RPMI7951 (cell line): ENCODE results near the gene SHISAL2A. TPM values are rescaled to one million over a fixed set of nuclear protein-coding genes. Genes with fewer than 3 reads are reported as not detected.

Source experiments
- DNase-seq: peaks from one replicate; pipeline ENCODE4 v3.0.0-alpha.2; 2012; ENCODE audit warnings: low read depth
- total RNA-seq: library from RNA; depleted of rRNA; stranded (reverse); fragments of >200 nt; shearing (Covaris generic); gene quantifications from 2 replicates; pipeline ENCODE4 v1.2.3, GENCODE V29; 2014

Gene SHISAL2A
- total RNA-seq, 1 experiment from 2014 or later: not detected

DNA sequence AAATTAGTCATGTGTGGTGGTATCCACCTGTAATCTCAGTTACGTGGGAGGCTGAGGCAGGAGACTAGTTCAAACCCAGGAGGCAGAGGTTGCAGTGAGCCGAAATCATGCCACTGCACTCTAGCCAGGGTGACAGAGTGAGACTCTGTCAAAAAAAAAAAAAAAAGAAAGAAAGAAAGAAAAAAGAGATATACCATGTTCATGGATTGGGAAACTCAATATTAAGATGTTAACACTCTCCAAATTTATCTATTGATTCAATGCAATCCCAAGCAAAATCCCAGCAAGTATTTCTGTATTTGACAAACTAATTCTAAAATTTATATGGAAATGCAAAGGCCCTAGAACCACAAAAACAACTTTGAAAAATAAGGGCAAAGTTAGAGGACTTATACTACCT is 11.0 kb upstream of the SHISAL2A start:
- DNase-seq: no peak

DNA sequence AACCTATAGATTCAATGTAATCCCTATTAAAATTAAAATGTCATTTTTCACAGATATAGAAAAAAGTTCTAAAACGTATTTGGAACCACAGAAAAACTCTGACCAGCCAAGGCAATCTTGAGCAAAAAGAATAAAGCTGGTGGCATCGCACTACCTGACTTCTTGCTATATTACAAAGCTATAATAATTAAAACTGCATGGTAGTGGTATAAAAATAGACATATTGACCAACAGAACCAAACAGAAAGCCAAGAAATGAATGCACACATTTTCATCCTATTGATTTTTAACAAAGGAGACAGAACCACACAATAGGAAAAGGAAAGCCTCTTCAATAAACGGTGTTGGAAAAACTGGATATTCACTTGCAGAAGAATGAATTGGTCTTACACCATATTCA is 9.2 kb upstream of the SHISAL2A start:
- DNase-seq: no peak

DNA sequence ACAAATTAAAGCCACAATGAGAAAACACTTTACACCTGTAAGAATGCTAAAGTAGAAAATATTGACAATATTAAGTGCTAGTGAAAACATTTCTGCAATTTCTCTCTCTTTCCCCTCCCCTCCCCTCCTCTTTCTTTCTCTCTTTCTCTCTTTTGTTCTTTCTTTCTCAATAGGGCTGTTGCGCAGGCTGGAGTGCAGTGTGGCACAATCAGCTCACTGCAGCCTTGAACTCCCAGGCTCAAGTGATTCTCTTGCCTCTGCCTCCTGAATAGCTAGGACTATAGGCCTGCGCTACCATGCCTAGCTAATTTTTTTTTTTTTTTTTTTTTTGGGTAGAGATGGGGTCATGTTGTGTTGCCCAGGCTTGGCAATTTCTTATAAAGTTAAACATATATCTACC is 5.9 kb upstream of the SHISAL2A start:
- DNase-seq: no peak

DNA sequence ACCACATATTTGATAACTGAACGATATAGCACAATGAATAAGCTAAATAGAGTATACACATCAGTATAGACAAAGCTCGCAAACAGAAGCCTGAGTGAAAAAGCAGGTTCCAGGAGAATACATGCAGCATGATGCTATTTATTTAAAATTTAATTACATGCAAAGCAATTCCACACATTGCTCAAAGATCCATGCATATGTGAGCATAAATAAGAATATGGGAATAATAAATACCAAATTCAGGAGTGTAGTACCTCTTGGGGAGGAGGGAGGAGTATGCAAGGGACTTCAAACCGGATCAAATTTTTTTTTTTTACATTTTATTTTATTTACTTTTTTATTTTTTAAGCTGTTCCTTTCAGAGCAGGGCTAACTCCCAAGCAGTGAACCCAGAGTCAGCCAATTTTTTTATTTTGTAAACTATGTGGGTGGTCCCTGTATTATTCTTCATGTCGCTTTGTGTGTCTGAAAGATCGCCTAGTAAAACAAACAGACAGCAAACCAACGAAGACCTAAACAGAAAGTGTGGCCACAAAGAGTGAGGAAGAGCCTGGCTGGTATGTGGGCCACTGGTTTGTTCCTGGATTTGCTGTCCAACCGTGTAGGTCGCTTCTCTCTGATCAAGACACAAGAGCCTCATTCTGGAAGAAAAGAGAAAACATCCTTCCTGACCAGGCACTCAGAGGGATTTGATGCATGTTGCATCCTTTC is 4.2 kb upstream of the SHISAL2A start:
- DNase-seq: no peak

DNA sequence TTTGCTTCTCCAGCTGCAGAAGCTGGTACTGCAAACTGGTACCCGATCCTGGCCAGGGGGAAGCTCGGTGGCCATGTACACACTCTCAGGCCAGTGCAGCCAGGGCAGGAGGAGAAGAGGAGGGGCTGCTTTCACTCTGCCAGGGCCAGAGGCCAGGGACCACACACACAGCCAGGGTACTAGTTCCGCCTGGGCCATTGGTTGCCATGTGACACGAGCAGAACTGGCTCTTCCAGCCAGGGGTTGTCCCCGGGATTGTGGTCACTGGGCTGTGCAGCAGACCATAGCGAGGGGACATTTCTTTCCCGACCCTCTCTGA is 3.7 kb upstream of the SHISAL2A start:
- DNase-seq: no peak

DNA sequence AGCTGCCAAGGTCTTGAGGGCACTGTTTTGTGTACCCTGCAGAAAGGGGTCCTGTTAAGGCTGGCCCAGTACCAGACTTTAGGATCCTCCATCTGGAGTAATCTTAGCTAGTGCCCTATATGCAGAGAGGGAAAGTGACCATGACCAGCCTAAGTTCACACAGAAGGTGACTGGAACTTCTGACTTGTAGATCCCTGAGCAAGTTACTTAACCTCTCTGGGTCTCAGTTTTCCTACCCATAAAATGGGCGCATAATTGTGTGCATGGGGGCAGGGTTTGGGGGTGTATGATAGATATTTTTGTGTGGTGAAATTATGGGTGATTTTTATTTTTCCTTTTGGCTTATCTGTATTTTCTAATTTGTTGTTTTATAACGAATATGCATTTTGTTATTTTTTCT is 3.3 kb upstream of the SHISAL2A start:
- no peak for DNase-seq

DNA sequence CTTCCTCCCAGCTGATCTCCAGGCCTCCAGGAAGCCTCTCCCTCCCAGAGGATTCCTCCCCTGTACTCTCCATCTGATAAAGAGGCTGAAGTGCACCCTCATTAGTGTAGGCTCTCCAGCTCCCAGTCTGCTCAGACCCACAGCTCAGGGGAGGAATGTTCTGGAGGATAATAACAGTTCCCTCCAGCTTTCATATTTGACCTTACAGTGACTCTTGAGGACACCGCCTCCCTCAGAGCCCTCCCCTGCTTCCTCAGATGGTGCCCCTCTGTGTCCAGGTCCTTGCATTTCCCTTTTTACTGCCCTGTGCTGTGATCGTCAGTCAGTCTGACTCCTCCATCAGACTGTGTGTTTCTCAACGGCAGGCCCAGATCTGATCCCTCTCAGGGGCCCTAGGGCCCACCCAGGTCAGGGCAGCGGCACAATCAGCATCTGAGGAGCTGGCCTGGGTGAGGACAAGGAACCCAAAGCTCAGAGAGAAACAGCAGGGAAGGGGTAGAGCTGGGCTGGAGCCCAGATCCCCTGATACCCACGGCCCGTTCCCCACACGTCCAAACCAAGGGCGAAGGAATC is 1.1 kb upstream of the SHISAL2A start:
- no peak for DNase-seq

DNA sequence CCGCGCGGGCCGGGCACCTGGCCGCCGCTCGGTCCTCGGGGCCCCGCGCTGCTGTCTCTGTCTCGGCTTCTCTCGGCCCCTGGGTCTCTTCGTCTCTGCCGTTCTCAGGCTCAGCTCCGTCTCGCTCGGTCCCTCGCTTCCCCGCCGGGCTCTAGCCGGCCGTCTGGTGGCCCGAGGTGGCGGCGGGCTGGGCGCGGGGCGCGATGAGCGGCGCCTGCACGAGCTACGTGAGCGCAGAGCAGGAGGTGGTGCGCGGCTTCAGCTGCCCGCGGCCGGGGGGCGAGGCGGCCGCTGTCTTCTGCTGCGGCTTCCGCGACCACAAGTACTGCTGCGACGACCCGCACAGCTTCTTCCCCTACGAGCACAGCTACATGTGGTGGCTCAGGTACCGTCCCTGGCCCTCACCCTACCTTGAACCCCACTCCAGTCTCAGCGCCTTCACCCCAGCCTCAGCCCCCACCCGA is 355 bp downstream of the SHISAL2A start:
- no peak for DNase-seq

DNA sequence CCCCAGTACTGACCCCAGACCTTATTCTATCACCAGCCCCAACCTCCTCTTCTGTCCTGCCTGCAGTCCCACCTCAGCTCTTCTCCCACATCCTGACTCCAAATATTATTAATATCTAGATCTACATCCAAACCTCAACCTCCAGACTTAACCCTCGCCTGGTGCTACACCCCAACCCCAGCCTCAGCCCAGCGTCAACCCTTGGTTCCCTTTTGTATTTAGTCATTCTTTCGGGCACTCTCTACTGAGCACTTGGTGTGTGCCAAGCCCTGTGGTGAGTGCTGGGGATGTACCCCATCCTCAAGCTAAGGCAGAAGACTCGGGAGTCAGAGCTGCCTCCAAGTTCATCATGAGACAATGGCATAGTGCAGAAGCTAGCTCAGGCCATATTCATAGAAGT is 1.1 kb downstream of the SHISAL2A start:
- DNase-seq: no peak

DNA sequence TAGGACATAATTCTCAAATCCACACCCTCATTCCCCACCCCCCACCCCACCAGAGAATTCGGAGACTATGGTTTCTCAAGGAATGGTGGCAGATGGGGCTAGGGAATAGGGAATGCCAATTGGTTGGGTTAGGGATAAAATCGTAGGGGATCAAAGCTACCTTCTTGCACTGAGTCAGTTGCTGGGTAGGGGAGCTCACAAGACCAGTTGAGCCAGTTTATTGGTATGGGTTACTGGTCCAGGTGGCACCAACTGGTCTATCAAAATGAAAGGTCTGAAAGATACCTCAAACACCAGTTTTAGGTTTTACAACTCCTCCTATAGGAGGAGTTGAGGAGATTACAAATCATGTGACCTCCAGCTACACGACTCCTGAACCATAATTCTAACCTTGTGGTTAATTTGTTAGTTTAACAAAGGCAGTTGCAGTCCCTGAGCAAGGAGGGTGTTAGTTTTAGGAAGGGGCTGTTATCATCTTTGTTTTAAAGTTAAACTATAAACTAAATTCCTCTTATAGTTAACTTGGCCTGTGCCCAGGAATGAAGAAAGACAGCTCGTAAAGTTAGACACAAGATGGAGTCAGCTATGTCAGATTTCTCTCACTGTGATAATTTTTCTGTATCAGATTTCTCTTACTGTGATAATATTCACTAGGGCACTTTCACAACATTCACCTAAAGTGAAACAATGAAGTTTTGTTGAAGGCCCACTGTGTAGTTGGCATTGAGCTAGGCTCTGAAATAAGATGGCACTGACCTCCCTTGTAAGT is 2.5 kb downstream of the SHISAL2A start:
- no peak for DNase-seq

DNA sequence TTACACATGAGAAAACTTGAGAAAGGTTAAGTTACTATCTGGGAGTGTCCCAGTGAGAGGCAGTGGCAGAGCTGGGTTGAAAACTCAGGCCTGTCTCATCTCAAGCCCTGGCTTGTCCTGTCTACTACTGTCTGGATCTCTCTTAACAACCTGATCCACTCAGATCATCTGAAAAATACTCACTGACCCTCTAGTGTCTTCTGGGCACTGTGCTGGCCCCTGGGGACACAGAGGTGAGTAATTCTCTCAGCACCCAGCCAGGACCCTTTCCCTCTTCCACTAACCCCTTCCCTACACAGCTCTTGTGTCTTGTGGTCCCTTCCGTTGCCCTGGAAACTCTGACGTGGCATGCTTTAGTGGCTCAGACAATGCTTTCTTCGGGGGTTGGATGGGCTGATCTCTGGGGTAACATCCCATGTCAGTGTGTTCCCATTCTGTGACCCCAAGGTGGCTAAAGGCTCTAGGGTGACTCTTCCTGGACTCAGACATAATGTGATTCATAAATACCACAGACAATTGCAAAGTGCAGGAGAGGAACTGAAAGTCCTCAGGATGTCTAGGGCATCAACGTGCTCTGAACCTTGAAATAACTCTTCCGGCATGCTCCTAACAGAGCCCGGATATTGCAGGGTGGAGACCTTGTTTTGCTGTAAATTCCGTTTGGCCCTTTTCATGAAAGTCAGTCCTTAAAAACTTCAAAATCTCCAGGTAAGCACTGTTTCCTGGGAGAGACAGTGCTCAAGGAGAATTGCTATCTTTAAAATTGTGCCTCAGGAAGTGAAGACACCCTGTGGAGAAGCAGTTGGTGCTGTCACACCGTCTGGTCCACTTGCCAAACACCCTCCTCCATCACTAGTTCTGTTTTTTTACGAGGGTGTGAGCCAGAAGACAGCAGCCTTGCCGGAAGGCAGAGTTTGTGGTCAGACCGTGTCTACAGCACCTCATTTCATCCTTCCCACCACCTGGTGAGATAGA is 4.0 kb downstream of the SHISAL2A start:
- DNase-seq: peak; percentile 4

DNA sequence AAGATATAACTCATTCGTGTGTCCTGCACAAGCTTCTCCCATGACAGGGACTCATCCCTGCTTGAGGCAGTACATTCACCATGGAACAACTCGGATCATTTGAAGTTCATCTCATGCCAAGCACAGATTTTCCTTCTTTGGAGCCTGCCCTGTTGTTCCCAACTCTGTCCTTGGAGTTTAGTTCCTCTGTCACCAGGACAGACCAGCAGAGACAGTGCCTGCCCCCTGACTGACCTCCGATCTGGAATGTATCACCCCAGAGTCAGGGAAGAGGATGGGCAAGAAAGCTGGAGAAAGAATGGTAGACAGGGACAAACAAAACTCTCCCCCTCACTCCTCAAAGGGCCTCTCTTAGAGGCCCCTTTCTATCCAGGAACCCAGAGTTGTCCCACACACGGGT is 5.0 kb downstream of the SHISAL2A start:
- no peak for DNase-seq

DNA sequence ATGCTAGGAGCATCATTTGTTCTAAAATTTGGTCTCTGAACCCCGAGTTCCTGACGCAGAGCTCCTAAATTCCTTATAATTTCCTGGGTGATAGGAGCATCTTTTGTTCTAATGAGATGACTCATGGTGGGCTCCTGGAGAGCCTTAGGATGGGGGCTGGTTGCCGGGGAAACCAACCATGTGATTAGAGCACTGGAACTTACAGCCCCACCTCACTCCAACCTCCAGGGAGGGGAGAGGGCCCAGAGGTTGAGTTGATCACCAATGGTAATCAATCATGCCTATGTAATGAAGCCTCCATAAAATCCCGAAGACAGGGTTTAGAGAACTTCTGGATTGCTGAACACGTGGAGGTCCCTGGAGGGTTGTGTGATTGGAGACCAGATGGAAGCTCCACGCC is 7.7 kb downstream of the SHISAL2A start:
- no peak for DNase-seq

DNA sequence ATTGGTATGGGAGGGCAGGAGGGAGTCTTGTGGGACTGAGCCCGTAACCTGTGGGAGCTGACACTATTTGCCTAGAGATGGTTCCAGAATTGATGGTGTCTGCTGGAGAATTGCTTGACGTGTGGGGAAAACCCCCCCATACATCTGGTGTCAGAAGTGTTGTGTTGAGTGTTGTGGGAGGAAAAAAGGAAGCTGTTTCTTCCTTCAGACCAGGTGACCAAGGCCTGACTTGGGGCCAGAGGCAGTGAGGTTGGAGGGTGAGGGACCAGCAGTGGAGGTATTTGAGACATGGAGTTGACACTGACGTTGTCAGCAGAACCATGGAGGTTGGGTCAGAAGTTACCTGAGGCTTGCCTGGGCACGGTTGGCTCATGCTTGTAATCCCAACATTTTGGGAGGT is 8.3 kb downstream of the SHISAL2A start:
- DNase-seq: no peak

DNA sequence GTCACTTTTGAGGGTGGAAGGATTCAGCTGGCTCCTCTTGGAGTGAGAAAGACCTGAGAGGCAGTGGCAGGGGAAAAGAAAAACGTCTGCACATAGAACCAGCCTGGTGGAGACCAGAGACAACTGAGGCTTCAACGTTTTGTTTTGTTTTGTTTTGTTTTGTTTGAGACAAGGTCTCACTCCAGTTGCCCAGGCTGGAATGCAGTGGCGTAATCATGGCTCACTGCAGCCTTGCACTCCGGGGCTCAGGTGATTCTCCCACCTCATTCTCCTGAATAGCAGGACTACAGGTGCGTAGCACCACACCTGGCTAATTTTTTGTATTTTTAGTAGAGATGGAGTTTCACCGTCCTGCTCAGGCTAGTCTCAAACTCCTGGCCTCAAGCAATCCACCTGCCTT is 12.3 kb downstream of the SHISAL2A start:
- no peak for DNase-seq

DNA sequence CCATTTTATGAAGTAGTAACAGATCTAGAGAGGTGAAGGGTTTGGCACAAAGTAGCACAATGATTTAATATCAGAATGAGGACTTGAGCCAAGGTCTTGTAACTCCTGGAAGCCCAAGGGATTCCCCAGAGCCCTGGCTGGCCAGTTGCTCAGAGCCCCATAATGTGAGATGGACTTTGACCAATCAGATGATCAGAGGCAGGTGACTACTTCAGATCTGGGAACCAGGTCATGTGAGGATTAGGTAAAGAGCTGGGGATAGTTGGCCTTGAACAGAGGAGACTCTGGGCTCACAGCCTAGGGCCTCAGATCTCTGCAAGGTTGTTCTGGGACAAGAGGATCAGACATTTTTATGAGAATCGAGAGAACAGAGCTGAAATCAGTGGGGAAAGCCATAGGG is 18.9 kb downstream of the SHISAL2A start:
- DNase-seq: no peak

DNA sequence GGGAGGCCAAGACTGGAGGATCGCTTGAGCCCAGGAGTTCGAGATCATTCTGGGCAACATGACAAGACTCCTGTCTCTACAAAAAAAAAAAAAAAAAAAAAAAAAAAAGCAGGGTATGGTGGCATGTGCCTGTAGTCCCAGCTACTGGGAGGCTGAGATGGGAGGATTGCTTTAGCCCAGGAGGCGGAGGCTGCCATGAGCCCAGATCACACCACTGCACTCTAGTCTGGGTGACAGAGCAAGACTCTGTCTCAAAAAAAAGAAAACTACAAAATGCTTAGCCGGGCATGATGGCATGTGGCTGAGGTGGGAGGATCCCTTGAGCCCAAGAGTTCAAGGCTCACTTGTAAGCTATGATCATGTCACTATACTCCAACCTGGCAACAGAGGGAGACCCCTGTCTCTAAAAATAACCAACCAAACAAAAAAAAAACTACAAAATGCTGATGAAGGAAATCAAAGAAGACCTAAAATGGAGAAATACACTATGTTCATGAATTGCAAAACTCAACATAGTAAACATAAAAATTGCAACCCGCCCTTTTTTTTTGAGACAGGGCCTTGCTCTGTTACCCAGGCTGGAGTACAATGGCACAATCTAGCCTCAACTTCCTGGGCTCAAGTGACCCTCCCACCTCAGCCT is 20.4 kb downstream of the SHISAL2A start:
- DNase-seq: no peak

DNA sequence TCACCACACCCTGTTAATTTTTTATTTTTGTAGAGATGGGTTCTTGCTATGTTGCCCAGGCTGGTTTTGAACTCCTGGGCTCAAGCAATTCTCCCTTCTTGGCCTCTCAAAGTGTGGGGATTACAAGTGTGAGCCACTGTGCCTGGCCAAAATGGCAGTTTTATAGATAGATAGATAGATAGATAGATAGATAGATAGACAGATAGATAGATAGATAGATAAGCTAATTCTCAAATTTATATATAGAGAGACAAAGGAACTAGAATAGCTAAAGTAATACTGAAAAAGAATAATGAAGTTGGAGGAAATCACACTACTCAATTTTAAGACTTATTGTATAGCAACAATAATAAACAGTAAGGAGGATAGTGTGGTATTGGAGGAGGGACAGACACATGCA is 21.1 kb downstream of the SHISAL2A start:
- no peak for DNase-seq

DNA sequence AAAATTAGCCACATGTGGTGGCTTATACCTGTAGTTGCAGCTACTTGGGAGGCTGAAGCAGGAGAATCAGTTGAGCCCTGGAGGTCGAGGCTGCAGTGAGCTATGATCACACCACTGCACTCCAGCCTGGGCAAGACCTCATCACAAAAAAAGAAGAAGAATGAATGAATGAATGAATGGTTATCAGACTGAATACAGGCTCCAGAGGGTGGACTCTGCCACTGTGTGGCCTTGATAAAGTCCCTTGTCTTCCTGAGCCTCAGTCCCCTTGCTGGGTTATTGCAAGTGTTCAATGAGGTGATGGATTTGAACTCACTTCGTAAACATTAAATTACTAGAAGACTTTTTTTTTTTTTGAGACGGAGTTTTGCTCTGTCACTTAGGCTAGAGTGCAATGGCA is 24.7 kb downstream of the SHISAL2A start:
- DNase-seq: no peak

DNA sequence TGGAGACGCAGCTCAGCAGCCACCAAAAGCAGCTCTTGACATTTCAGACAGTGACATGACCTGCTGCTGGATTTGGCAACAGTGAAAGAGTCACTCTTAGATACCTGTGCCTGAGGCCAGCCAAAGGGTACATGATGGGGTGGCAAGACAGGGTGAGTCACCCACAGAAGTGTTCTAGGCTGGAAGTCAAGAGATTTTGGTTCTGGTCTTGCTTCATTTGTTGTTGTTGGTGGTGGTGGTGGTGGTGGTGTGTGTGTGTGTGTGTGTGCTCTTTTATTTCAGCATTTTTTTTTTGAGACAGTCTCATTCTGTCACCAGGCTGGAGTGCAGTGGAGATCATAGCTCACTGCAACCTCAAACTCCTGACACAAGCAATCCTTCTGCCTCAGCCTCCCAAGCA is 25.8 kb downstream of the SHISAL2A start:
- peak; percentile 34 for DNase-seq

DNA sequence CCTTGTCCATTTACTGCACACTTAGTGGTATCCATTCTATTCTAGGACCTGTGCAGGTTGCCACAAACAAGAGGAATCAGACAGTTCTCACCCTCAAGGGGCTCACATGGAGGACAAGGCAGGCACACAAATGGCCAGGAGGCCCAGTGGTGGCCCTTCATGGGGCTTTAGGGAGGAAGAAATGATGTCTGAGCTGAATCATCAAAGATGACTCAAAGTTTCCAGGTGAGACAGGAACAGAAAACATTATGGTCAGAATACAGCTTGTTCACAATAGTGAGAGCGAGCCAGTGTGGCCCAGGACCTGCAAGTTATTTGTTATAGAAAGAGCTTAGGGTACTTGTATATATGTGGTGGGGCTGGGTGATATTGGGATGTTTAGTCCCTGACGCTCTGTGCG is 26.4 kb downstream of the SHISAL2A start:
- DNase-seq: no peak
